Kasumi-1 (cell line): ENCODE data around the gene ANXA4.
"Not testable (repeated sequence)": the region's sequence is repeated elsewhere in the genome, so short reads cannot be mapped to it uniquely, and the experiment has no call there.

ENCODE experiments used
- DNase-seq, 2 experiments: peaks; one replicate each; lab custom pipeline; 2025; lab: John Stamatoyannopoulos, UW

ANXA4 gene

DNA sequence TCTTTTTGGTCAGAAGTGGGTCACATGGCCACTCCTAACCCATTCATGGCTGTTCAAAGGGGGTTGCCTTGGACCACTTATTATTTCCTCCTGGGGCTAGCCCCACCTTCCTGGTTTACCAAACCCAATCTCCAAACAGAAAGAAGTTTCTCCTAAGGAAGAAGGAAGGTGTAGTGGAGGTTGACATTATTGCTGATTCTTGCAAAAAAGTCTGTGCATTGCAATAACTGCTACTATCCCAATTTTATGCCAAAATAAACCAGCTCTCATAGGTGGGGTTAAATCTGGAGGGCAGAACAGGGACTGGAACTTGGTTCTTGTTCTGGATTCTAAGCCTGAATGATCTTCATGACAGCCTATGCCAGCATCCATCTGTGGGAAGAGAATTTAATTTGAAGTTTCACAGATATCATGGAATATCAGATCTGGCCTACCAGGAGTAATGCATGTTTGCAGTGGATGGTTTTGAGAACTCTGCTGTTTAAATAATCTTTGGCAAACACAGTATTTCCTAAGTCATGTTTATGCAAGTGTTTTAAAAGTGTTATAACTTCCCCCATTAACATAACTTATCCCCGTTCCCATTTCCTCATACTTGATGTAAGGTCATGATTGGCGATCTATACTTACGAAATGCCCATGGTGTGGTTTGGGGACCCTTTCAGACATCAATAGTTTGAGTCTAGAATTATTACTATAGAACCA, 11.9 kb downstream of the ANXA4 start:
- no peak for DNase-seq

DNA sequence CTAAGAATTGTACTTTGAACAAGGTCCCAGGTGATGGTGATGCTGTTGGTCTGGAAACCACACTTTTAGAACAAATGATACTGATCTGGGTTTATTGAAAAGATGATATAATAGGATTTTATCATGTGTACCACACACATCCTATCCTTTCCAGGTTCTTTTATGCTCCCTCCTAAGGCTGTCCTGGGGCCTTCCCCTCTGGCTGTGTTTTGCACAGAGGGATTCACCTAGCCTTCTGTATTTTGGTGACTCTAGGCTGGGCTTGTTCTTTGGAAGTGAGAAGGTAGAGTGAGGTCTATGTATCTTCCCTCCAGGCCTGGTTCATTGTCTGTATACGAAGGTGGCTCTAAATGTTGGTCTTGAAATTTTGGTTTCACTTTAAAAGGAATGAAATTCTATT, 12.7 kb downstream of the ANXA4 start:
- no peak for DNase-seq

- peak; percentile 20 to 48 for DNase-seq
These were observed 14.0 kb downstream of the ANXA4 start for GRCh38 chr2:69755862-69756467.

GRCh38 chr2:69762025-69762424, 20.1 kb downstream of the ANXA4 start:
- no peak for DNase-seq

DNA sequence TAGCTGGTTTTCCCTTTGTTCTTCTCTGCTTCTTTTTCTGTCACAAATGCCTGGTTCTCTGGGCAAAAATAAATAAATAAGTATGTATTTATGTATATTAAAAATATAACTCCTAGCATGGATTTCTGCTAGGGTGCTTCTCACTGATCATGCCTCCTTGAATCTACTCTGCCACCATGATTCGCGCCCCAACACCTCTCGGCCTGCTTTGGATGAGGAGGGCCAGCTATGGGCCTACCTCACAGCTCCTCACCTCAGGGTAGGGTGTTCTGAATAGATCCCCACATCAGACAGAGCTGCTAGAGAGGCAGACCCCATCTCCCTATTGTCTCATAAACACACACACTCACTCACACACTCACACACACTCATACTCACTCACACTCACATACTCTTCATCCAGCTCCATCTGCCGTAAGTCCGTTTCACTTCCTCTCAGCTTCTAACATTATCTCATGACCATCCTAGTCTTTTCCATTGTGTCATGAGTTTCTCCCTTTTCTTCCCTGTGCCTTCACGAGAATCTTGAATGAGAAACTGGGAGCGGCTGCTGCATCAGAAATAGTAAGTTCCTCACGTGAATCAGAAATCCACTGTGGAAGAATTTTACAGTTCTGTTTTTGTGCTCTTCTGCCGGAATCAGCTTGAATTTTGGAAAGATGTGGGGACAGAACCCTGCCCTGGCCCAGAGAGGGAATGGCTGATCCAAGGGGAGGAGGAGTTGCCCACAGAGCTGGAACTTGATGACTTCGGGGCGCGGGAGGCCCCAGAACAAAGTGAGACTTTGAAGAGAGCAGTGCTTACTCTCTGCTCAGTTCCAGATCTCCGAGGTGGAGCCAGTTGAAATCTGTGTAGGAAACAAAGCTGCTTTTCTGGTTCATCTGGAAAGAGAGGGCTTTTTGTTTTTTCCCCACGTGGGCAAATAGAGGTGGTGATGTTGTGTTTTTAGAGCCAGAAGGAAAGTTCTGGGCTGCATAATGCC, 20.9 kb downstream of the ANXA4 start:
- DNase-seq: no peak

- not testable (repeated sequence) for DNase-seq
These were observed 21.9 kb downstream of the ANXA4 start for GRCh38 chr2:69763831-69764230.

- no peak for DNase-seq
These were observed 22.6 kb downstream of the ANXA4 start for GRCh38 chr2:69764286-69765095.

DNA sequence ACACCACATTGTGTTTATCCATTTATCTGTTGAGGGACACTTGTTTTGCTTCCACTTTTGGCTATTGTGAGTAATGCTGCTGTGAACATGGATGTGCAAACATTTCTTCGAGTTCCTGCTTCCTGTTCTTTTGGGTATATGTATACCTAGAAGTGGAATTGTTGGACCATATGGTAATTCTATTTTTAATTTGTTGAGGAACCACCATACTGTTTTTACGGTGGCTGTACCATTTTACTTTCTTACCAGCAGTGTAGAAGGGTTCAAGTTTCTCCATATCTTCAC, 23.1 kb downstream of the ANXA4 start:
- no peak for DNase-seq

- no peak for DNase-seq
These were observed 24.1 kb downstream of the ANXA4 start for GRCh38 chr2:69766014-69766413.

- DNase-seq: no peak
These were observed 25.1 kb downstream of the ANXA4 start for GRCh38 chr2:69767034-69767433.

GRCh38 chr2:69768235-69768634, 26.3 kb downstream of the ANXA4 start:
- DNase-seq: no peak

- no peak for DNase-seq
These were observed 26.9 kb downstream of the ANXA4 start for GRCh38 chr2:69768789-69769188.

DNA sequence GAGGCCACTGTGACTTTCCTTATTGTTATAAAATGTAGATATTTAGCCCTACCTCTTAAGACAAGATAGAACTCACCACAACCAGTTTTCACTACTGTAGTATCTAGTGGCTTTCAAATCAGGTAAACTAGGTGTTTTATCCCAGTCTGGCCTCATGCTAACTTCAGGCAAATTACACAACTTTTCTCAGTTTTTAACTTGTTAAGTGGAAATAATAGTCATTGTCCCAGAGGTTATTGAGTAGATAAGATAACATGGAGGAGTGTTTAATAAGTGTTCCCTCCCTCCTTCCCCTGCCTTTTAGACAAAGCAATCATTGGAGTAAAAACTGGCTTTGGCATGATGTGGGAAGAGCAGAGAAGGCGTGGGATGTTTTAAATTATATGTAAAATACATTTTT, 27.3 kb downstream of the ANXA4 start:
- no peak for DNase-seq

DNA sequence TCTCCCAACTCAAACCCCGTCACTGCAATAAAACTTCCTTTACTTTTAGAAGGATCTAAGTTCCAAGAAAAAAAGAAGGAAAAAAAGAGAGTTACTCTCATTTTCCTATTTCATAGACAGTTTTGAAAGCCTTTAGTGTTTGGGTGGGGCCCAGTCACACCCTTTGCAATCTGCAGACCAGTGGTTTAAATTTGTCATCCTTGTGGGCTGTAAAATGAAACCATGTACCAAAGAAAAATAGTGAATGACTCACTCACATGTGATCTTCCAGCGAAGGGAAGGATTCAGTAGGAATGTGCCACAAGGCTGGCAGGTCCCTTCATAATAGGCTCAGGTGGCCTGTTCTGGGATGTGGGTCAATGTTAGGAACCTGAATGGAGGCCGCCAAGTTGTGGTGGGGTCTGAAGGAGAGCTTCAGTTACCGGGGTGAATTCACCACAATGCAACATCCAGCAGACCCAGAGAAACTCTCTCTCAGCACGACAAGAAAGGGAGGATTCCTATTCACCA, 28.3 kb downstream of the ANXA4 start:
- DNase-seq: peak; percentile 42 to 50

DNA sequence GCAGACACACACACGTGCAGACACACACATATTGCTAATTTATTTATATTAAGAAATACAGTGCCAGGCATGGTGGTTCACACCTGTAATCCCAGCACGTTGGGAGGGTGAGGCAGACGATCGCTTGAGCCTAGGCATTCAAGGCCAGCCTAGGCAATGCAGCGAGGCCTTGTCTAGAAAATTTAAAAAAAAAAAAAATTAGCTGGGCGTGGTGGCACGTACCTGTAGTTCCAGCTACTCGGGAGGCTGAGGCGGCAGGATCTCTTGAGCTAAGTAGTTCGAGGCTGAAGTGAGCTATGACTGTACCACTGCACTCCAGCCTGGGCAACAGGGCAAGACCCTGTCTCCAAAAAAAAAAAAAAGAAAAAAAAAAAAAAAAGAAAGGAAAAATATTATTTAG, 28.8 kb downstream of the ANXA4 start:
- DNase-seq: no peak

- DNase-seq: no peak
These were observed 29.5 kb downstream of the ANXA4 start for GRCh38 chr2:69771461-69771860.

DNA sequence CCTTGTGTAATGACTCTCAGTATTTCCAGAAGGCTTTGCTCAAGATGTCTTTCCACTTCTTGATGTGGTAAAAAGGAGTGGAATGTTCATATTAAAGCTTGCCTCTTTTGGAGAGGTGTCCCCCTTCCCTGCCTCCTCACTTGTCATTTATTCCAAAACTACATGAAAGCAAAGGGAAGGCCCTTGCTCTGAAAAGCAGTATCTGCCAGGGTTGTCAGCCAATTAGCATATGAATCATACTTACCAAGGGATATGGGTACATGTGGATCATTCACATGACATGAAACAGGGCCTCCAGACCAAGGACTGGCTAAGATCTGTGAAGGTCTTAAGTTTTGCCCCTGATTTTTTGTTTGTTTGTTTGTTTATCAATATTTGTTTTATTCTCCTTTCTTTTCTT, 31.3 kb downstream of the ANXA4 start:
- no peak for DNase-seq

- not testable (repeated sequence) for DNase-seq
These were observed 32.5 kb downstream of the ANXA4 start for GRCh38 chr2:69774258-69774983.

DNA sequence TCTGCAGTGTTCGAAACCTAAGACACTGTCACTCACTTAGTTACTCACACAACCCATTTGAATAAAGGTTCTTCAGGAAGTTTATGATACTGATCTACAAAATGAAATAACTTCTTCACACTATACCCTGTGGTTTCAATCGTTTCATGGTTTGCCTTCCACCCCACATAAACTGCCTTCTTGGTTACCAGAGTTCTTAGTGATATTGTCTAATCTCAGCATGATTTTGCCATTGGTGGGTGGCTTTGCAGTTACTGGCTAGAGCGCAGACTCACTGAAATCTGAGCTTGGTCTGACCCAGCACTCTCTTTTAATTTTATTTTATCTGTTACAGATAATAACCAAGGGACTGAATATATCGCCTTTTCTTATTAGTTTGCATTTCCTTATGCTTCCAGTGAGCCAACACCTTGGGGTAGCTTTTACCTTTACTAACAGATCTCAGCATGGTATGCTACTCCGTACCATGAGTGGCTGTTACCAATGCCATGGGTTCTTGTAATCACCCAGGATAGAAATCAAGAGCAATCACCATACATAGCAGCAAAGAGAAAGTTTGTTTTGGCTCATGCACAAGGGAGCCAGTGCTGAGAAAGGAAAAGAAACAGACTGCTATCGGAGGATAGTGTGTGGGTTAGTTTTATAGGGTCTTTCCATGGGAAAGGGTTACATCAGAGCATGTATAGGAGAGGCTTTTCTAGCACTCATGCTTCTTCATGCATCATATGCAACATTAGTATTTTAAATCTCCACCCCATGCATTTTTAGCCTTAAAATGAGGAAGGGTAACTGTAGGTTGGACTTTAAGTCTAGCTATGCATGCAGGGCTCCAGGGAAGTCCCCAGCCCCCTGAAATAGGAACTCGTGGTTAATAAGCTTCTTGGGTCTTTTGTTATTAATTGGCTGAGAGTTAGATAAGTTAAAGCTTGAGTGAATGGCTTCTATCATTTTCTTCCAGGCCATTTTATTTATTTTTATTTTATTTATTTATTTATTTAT, 33.3 kb downstream of the ANXA4 start:
- DNase-seq: no peak
